Ascending aorta (tissue), 2 donors: ENCODE results near the gene CMIP. TPM values are rescaled to one million over a fixed set of nuclear protein-coding genes. Genes with fewer than 3 reads are reported as not detected.

Source experiments
- DNase-seq, 2 donors: peaks; one replicate each; pipeline ENCODE4 v3.0.0-alpha.2; 2019; ENCODE audit warnings: low spot score in 2 of 2
- H3K27ac ChIP-seq, 2 donors: fragments of 200-600 bp; sonication (generic); one replicate each; pipeline ENCODE4 v1.5.1; 2016 to 2017; ENCODE audit warnings: mild to moderate bottlenecking in 1 of 2
- H3K27me3 ChIP-seq: fragments of 200-600 bp; sonication (generic); one replicate; pipeline ENCODE4 v1.5.1; 2017
- H3K36me3 ChIP-seq, 2 donors: fragments of 200-600 bp; sonication (generic); one replicate each; pipeline ENCODE4 v1.5.1; 2016
- H3K4me1 ChIP-seq, 2 donors: fragments of 200-600 bp; sonication (generic); one replicate each; pipeline ENCODE4 v1.5.1; 2016 to 2017; ENCODE audit warnings: mild to moderate bottlenecking in 1 of 2
- H3K4me3 ChIP-seq, 2 donors: fragments of 200-600 bp; sonication (generic); one replicate each; pipeline ENCODE4 v1.5.1; 2016 to 2017; ENCODE audit warnings: mild to moderate bottlenecking in 1 of 2
- H3K9me3 ChIP-seq, 2 donors: fragments of 200-600 bp; sonication (generic); one replicate each; pipeline ENCODE4 v1.5.1; 2016
- intact Hi-C: fragments of 100-400 bp; cut with DNase I; formaldehyde crosslinking; loops from one replicate; pipeline ENCODE4 v1.15.1; 2023
- total RNA-seq: library from RNA; depleted of rRNA; stranded (reverse); fragments of >200 nt; gene quantifications from one replicate; pipeline ENCODE4 v1.1.0, GENCODE V29; 2016
- TF ChIP-seq, protein P1 (sequence below), 3 experiments: fragments of 200-600 bp in 2 of 3; fragments of 450-650 bp in 1 of 3; sonication (generic) in 2 of 3; IDR thresholded peaks; one replicate each; pipeline ENCODE4 v1.5.1; 2016 to 2019; ENCODE audit warnings: antibody characterized with exemption in 3 of 3, mild to moderate bottlenecking in 1 of 3, moderate library complexity in 1 of 3

CMIP gene
- total RNA-seq, 1 donor from 2014 or later: 110 TPM

DNA sequence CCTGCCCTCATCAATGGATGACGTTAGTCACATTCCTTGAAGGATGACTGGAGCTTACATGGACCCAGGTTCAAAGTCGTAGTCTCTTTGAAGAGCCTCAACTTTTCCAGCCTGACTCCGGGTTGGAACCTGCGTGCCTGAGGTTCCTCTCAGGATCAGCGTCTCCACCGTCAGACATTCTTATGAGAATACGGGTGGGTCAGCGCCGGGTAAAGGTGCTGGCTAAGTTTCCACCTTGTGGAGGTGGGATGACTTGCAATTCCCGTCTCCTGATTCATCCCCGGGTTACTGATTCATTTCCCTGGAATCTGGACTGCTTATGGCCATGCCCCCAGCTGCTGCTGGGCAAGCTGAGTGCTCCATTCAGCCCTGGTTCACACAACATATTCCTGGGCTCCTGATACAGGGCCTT is 38.9 kb upstream of the CMIP start:
- no peaks in the 10 kb centered on the region for H3K36me3 ChIP-seq
- no peaks in the 10 kb centered on the region for H3K27me3 ChIP-seq
- no peaks in the 10 kb centered on the region for H3K9me3 ChIP-seq
- DNase-seq: no peak
- H3K4me3 ChIP-seq: no peak overlapping the region
- peaks cover 0 to 4% of the 10 kb centered on the region in 2 donors for H3K4me1 ChIP-seq
- TF ChIP-seq, protein P1, sequence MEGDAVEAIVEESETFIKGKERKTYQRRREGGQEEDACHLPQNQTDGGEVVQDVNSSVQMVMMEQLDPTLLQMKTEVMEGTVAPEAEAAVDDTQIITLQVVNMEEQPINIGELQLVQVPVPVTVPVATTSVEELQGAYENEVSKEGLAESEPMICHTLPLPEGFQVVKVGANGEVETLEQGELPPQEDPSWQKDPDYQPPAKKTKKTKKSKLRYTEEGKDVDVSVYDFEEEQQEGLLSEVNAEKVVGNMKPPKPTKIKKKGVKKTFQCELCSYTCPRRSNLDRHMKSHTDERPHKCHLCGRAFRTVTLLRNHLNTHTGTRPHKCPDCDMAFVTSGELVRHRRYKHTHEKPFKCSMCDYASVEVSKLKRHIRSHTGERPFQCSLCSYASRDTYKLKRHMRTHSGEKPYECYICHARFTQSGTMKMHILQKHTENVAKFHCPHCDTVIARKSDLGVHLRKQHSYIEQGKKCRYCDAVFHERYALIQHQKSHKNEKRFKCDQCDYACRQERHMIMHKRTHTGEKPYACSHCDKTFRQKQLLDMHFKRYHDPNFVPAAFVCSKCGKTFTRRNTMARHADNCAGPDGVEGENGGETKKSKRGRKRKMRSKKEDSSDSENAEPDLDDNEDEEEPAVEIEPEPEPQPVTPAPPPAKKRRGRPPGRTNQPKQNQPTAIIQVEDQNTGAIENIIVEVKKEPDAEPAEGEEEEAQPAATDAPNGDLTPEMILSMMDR (IDR thresholded peaks at IDR 0.05): no peak
- H3K27ac ChIP-seq: no peak overlapping the region
- intact Hi-C loops: no loop called here

- peaks cover 0 to 4% of the 10 kb centered on the region in 2 donors for H3K4me1 ChIP-seq
- H3K27me3 ChIP-seq: no peaks in the 10 kb centered on the region
- H3K4me3 ChIP-seq: no peak overlapping the region
- TF ChIP-seq, protein P1 (IDR thresholded peaks at IDR 0.05): no peak
- H3K9me3 ChIP-seq: no peaks in the 10 kb centered on the region
- no peak for DNase-seq
- intact Hi-C loops: no loop called here
- H3K27ac ChIP-seq: no peak overlapping the region
- H3K36me3 ChIP-seq: no peaks in the 10 kb centered on the region
Observed at GRCh38 chr16:81408409-81408950, 36.1 kb upstream of the CMIP start.

GRCh38 chr16:81409016-81409556 is 35.5 kb upstream of the CMIP start:
- Histone ChIP-seq H3K27ac (no peak overlapping the region), H3K4me3 (no peak overlapping the region), H3K9me3 (no peaks in the 10 kb centered on the region), H3K4me1 (no peaks in the 10 kb centered on the region), H3K36me3 (no peaks in the 10 kb centered on the region), H3K27me3 (no peaks in the 10 kb centered on the region)
- DNase-seq: no peak
- intact Hi-C loops: no loop called here
- TF ChIP-seq, protein P1 (IDR thresholded peaks at IDR 0.05): no peak

- H3K27me3 ChIP-seq: no peaks in the 10 kb centered on the region
- no peak for DNase-seq
- no peaks in the 10 kb centered on the region for H3K9me3 ChIP-seq
- no peaks in the 10 kb centered on the region for H3K36me3 ChIP-seq
- H3K4me3 ChIP-seq: no peak overlapping the region
- no peaks in the 10 kb centered on the region for H3K4me1 ChIP-seq
- intact Hi-C loops: no loop called here
- no peak overlapping the region for H3K27ac ChIP-seq
- TF ChIP-seq, protein P1 (IDR thresholded peaks at IDR 0.05): no peak
Observed at GRCh38 chr16:81410643-81411293, 33.8 kb upstream of the CMIP start.

GRCh38 chr16:81413245-81413990 is 31.2 kb upstream of the CMIP start:
- intact Hi-C loops: no loop called here
- Histone ChIP-seq H3K27me3 (no peaks in the 10 kb centered on the region), H3K27ac (no peak overlapping the region), H3K9me3 (no peaks in the 10 kb centered on the region), H3K36me3 (no peaks in the 10 kb centered on the region), H3K4me3 (no peak overlapping the region), H3K4me1 (no peaks in the 10 kb centered on the region)
- TF ChIP-seq, protein P1 (IDR thresholded peaks at IDR 0.05): no peak
- DNase-seq: no peak
